ENCODE data around the gene TEP1. TPM values are rescaled to one million over a fixed set of nuclear protein-coding genes. Genes with fewer than 3 reads are reported as not detected.
A peak's percentile ranks its signal among the peaks of the same experiment; 100 is the strongest.
"Not testable (repeated sequence)": the region's sequence is repeated elsewhere in the genome, so short reads cannot be mapped to it uniquely, and the experiment has no call there.

TEP1 gene
- total RNA-seq, 6 donors from 2014 or later = 23.3 to 97.4 (median 39.6) TPM

DNA sequence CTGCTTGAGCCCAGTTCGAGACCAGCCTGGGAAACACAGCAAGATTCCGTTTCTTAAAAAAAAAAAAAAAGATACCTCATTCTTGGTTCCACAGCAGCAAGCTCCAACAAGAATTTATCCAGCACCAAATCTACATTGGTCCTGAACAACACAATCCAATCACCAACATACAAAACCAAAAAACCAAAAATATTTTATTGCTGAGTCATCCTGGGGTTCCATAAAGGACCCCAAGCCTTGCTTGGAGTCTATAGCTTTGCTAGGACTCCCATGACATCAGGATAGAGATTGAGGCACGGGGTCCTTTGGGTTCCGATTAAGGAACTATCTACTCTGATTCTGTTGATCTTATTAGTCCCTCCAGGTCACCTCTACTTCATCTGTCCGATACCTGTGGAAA is 33.6 kb upstream of the TEP1 start:
- DNase-seq = no peak
- Histone ChIP-seq H3K27me3 (no peaks in the 10 kb centered on the region), H3K4me3 (no peak overlapping the region), H3K9me3 (no peaks in the 10 kb centered on the region), H3K36me3 (peaks cover 46 to 71% (median 57%) of the 10 kb centered on the region in 4 donors), H3K27ac (no peak overlapping the region), H3K4me1 (no peaks in the 10 kb centered on the region)
- 88 to 91% methylated on average over 5 of the region's 5 CpGs for WGBS, 2 donors
- TF ChIP-seq POLR2A (IDR thresholded peaks at IDR 0.05) (no peak), EP300 (IDR thresholded peaks at IDR 0.05) (no peak), POLR2AphosphoS5 (IDR thresholded peaks at IDR 0.05) (no peak)
- TF ChIP-seq, protein P1, sequence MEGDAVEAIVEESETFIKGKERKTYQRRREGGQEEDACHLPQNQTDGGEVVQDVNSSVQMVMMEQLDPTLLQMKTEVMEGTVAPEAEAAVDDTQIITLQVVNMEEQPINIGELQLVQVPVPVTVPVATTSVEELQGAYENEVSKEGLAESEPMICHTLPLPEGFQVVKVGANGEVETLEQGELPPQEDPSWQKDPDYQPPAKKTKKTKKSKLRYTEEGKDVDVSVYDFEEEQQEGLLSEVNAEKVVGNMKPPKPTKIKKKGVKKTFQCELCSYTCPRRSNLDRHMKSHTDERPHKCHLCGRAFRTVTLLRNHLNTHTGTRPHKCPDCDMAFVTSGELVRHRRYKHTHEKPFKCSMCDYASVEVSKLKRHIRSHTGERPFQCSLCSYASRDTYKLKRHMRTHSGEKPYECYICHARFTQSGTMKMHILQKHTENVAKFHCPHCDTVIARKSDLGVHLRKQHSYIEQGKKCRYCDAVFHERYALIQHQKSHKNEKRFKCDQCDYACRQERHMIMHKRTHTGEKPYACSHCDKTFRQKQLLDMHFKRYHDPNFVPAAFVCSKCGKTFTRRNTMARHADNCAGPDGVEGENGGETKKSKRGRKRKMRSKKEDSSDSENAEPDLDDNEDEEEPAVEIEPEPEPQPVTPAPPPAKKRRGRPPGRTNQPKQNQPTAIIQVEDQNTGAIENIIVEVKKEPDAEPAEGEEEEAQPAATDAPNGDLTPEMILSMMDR (IDR thresholded peaks at IDR 0.05) = no peak
- no peak for ATAC-seq (ENCODE audit: low FRiP score in 2 of 2)

DNA sequence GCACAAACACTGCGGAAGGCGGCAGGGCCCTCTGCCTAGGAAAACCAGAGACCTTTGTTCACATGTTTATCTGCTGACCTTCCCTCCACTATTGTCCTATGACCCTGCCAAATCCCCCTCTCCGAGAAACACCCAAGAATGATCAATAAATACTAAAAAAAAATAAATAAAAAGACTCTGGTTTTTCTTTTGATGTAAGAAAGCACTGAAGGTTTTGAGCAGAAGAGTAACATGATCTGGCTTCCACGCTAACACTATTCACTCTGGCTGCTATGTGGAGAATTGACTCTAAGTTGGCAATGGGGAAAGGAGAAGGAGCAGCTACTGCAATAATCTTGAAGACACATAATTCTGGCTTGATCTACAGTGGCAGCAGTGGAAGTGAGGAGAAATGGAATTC is 30.3 kb upstream of the TEP1 start:
- Histone ChIP-seq H3K36me3 (peaks cover 21 to 39% (median 32%) of the 10 kb centered on the region in 4 donors), H3K27ac (peak overlapping the region in 1 of 4 donors; percentile 1)
- WGBS, 2 donors = 49 to 85% methylated on average over 3 to 4 of the region's 4 CpGs
- H3K4me1 ChIP-seq; ATAC-seq (ENCODE audit: low FRiP score in 2 of 2); H3K4me3 ChIP-seq; H3K9me3 ChIP-seq; DNase-seq; H3K27me3 ChIP-seq: not testable (repeated sequence)

DNA sequence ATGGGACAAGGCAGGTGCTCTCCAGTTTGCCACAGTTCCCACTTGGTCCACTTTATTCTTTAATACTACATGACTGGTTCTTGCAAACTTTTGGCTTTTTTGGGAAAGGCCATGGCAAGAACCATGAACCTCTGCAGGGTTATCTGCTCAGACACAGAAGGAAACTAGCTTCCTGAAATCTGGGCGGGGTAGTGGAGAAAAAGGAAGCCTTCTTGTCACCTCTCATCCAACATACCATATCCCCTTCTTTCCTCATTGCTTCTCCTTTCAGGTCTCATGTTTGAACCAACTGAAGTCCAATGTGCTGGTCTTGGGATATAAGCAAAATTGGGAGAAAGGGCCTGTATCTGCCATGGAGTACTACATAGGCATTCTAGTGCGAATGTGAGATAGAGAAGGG is 28.2 kb upstream of the TEP1 start:
- H3K4me3 ChIP-seq = no peak overlapping the region
- ATAC-seq (ENCODE audit: low FRiP score in 2 of 2) = no peak
- 70 to 76% methylated on average over 2 of the region's 2 CpGs for WGBS, 2 donors
- peaks cover 7 to 17% (median 10%) of the 10 kb centered on the region in 4 donors for H3K36me3 ChIP-seq
- no peak for DNase-seq
- no peaks in the 10 kb centered on the region for H3K9me3 ChIP-seq
- peaks cover 0 to 4% (median 0%) of the 10 kb centered on the region in 4 donors for H3K4me1 ChIP-seq
- TF ChIP-seq EP300 (IDR thresholded peaks at IDR 0.05) = no peak
- TF ChIP-seq POLR2AphosphoS5 (IDR thresholded peaks at IDR 0.05) = no peak
- TF ChIP-seq POLR2A (IDR thresholded peaks at IDR 0.05) = no peak
- TF ChIP-seq, protein P1 (IDR thresholded peaks at IDR 0.05) = no peak
- no peak overlapping the region for H3K27ac ChIP-seq
- no peaks in the 10 kb centered on the region for H3K27me3 ChIP-seq

DNA sequence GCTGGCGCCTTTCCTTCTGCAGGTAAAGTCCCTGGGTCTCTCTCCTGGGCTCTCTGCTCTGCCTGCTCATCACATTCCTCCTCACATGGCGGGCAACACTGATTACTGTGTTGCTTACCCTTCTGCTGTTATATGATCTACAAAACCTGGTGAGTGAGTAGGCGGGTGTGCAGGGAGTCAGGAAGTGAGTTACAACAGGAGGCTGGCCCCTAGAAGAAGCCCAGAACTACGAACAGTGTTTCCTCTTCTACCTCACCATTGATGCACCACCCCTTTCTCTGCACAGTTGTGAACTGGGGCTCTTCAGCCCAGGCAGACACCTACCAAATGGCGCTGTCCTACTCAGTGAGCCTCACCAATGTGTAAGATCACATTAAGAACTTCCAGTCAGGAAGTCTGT is 27.6 kb upstream of the TEP1 start:
- peaks cover 0 to 4% (median 0%) of the 10 kb centered on the region in 4 donors for H3K4me1 ChIP-seq
- WGBS, 2 donors = 68 to 70% methylated on average over 5 of the region's 5 CpGs
- no peaks in the 10 kb centered on the region for H3K9me3 ChIP-seq
- TF ChIP-seq POLR2A (IDR thresholded peaks at IDR 0.05) = no peak
- TF ChIP-seq POLR2AphosphoS5 (IDR thresholded peaks at IDR 0.05) = no peak
- TF ChIP-seq, protein P1 (IDR thresholded peaks at IDR 0.05) = no peak
- no peak for TF ChIP-seq EP300 (IDR thresholded peaks at IDR 0.05)
- no peak for ATAC-seq (ENCODE audit: low FRiP score in 2 of 2)
- H3K4me3 ChIP-seq = no peak overlapping the region
- H3K36me3 ChIP-seq = peaks cover under 1 to 11% (median 4%) of the 10 kb centered on the region in 4 donors
- no peaks in the 10 kb centered on the region for H3K27me3 ChIP-seq
- no peak overlapping the region for H3K27ac ChIP-seq
- no peak for DNase-seq

DNA sequence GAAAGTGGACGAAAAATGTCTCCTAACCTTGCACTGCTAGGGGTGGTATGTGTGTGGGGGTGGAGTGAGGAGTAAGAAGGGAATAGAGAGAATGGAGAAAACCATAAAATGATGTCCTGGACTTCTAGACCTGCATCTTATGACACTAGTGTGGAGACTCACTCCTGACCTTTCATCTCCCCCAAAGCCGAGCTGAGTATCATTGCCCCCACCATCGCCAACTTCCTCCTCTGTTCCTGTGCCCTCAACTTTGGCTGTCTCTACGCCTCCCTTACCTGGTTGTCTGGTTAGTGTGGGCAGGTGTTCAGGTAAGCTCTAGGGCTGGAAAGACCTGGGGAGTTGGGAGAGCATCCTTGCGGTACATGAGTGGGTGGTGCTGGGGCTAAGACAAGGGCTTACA is 27.2 kb upstream of the TEP1 start:
- H3K4me3 ChIP-seq = no peak overlapping the region
- no peak for DNase-seq
- no peak for ATAC-seq (ENCODE audit: low FRiP score in 2 of 2)
- TF ChIP-seq, protein P1 (IDR thresholded peaks at IDR 0.05) = no peak
- TF ChIP-seq POLR2AphosphoS5 (IDR thresholded peaks at IDR 0.05) (no peak), EP300 (IDR thresholded peaks at IDR 0.05) (no peak), POLR2A (IDR thresholded peaks at IDR 0.05) (no peak)
- no peaks in the 10 kb centered on the region for H3K27me3 ChIP-seq
- WGBS, 2 donors = 84 to 87% methylated on average over 4 to 5 of the region's 5 CpGs
- H3K36me3 ChIP-seq = peaks cover 0 to 9% (median under 1%) of the 10 kb centered on the region in 4 donors
- H3K4me1 ChIP-seq = peaks cover 0 to 4% (median 0%) of the 10 kb centered on the region in 4 donors
- no peak overlapping the region for H3K27ac ChIP-seq
- H3K9me3 ChIP-seq = no peaks in the 10 kb centered on the region

Data from upper lobe of left lung (tissue), 6 donors.